Activated CD4-positive, alpha-beta T cell treated with anti-CD3 and anti-CD28 coated beads, Interleukin-2, amount 10 ng/mL, durations not matched to agents 24 days and 14 days (primary cell): Measurements from ENCODE around the gene RAB10. TPM values are rescaled to one million over a fixed set of nuclear protein-coding genes. Genes with fewer than 3 reads are reported as not detected.
"Not testable (repeated sequence)": the region's sequence is repeated elsewhere in the genome, so short reads cannot be mapped to it uniquely, and the experiment has no call there.

ENCODE experiments used
- DNase-seq: peaks from one replicate; pipeline ENCODE4 v3.0.0; 2022
- H3K27ac Mint-ChIP-seq: one replicate; pipeline ENCODE4 v1.8.0; 2022; ENCODE audit warnings: mild to moderate bottlenecking, mixed read lengths
- H3K27me3 Mint-ChIP-seq: one replicate; pipeline ENCODE4 v1.8.0; 2022; ENCODE audit warnings: mixed read lengths
- H3K36me3 Mint-ChIP-seq: one replicate; pipeline ENCODE4 v1.8.0; 2022; ENCODE audit warnings: low read depth, mild to moderate bottlenecking, mixed read lengths
- H3K4me1 Mint-ChIP-seq: one replicate; pipeline ENCODE4 v1.8.0; 2021; ENCODE audit warnings: mixed read lengths
- H3K4me3 Mint-ChIP-seq: one replicate; pipeline ENCODE4 v1.8.0; 2022; ENCODE audit warnings: mild to moderate bottlenecking, moderate library complexity, mixed read lengths
- H3K9me3 Mint-ChIP-seq: one replicate; pipeline ENCODE4 v1.8.0; 2021; ENCODE audit warnings: mixed read lengths
- intact Hi-C: fragments of 100-400 bp; cut with micrococcal nuclease; formaldehyde crosslinking; loops from one replicate; pipeline ENCODE4 v1.15.1; 2023
- total RNA-seq: library from RNA; stranded (reverse); gene quantifications from 2 replicates; pipeline ENCODE4 v1.2.3, GENCODE V29; 2022

The RAB10 gene
- total RNA-seq: 133 and 141 TPM in 2 replicates

- Mint-ChIP-seq H3K27ac (peak within 1 kb of the TSS; percentile 95), H3K36me3 (peaks cover 16% of the 10 kb centered on the region), H3K27me3 (peaks cover 1% of the 10 kb centered on the region), H3K4me1 (peaks cover 26% of the 10 kb centered on the region), H3K4me3 (peak within 1 kb of the TSS; percentile 93), H3K9me3 (no peaks in the 10 kb centered on the region)
- peak; percentile 100 for DNase-seq
- intact Hi-C loops: loop anchor here (1.0 to 2.0 kb wide), 5 partner anchors 9 to 209 kb away; partner anchors contain the start of gene ASXL2
Measured at GRCh38 chr2:26033818-26034636, at the start of gene RAB10. RAB10 (plus strand) TSS chr2:26034084; CDS start chr2:26034609, 525 bp downstream.

DNA sequence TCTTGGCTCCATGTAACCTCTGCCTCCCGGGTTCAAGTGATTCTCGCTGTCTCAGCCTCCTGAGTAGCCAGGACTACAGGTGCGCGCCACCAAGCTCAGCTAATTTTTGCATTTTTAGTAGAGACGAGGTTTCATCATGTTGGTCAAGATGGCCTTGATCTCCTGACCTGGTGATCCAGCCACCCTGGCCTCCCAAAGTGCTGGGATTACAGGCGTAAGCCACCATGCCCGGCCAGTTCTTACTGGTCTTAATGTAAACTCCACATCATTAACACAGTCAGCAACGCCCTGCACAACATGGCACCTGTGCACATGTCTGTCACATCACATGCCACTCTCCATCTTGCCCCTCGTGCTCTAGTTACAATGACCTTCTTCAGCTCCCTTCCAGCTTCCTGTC, 45.8 kb upstream of the RAB10 start:
- no peak overlapping the region for H3K4me3 Mint-ChIP-seq
- no peaks in the 10 kb centered on the region for H3K36me3 Mint-ChIP-seq
- no peak for DNase-seq
- peaks cover 6% of the 10 kb centered on the region for H3K4me1 Mint-ChIP-seq
- no peaks in the 10 kb centered on the region for H3K9me3 Mint-ChIP-seq
- H3K27me3 Mint-ChIP-seq: peaks cover 5% of the 10 kb centered on the region
- intact Hi-C loops: no loop called here
- no peak overlapping the region for H3K27ac Mint-ChIP-seq

GRCh38 chr2:25989154-25989553, 44.7 kb upstream of the RAB10 start:
- no peaks in the 10 kb centered on the region for H3K9me3 Mint-ChIP-seq
- H3K4me3 Mint-ChIP-seq: no peak overlapping the region
- DNase-seq: no peak
- no peaks in the 10 kb centered on the region for H3K36me3 Mint-ChIP-seq
- peaks cover 6% of the 10 kb centered on the region for H3K4me1 Mint-ChIP-seq
- H3K27me3 Mint-ChIP-seq: peaks cover 5% of the 10 kb centered on the region
- no peak overlapping the region for H3K27ac Mint-ChIP-seq
- intact Hi-C loops: no loop called here

DNA sequence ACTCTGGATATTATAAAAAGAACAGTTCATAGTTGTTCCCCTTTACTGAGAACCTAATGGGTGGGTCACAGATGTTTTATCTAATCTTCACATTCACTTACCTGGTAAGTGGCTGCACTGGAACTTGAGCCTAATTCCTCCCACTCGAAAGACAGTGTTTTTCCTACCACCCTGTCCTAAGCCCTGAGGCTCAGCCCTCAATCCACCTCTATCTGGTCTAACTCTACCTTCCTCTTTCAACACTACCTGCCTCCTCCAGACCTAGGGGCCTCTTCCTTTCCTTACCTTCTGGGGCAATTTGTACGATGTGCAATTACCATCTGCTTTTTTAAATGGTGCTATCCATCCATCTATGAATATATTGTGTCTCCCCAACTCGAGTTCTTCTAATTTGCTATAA, 41.9 kb upstream of the RAB10 start:
- H3K36me3 Mint-ChIP-seq: no peaks in the 10 kb centered on the region
- no peak for DNase-seq
- H3K9me3 Mint-ChIP-seq: no peaks in the 10 kb centered on the region
- peaks cover 6% of the 10 kb centered on the region for H3K27me3 Mint-ChIP-seq
- H3K4me1 Mint-ChIP-seq: peaks cover 6% of the 10 kb centered on the region
- no peak overlapping the region for H3K27ac Mint-ChIP-seq
- H3K4me3 Mint-ChIP-seq: no peak overlapping the region
- intact Hi-C loops: loop anchor here (1.0 kb wide), 2 partner anchors 41 to 153 kb away; no protein-coding TSS in a partner anchor

- no peak for DNase-seq
- Mint-ChIP-seq H3K9me3 (no peaks in the 10 kb centered on the region), H3K27me3 (peaks cover 7% of the 10 kb centered on the region), H3K27ac (no peak overlapping the region), H3K36me3 (no peaks in the 10 kb centered on the region), H3K4me1 (peaks cover 6% of the 10 kb centered on the region), H3K4me3 (no peak overlapping the region)
- intact Hi-C loops: no loop called here
Measured at GRCh38 chr2:25992556-25992955, 41.3 kb upstream of the RAB10 start.

DNA sequence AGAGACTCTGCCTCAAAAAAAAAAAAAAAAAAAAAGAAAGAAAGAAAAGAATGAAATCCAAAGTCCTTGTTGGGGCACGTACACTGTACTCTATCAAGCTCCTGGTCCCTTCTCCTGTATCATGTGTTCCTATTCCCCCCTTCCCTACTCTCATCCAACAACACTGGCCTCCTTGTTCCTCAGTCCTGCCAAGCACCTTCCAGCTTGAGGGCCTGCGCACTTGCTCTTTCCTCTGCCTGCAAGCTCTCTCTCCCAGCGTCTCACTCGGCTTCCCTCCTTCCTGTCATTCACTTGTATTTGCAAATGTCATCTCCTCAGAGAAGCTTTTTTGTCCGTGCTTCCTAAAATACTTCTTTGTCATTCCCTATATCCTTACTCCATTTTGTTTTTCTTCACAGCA, 40.8 kb upstream of the RAB10 start:
- DNase-seq: no peak
- no peaks in the 10 kb centered on the region for H3K36me3 Mint-ChIP-seq
- no peak overlapping the region for H3K4me3 Mint-ChIP-seq
- H3K27ac Mint-ChIP-seq: no peak overlapping the region
- intact Hi-C loops: no loop called here
- H3K9me3 Mint-ChIP-seq: no peaks in the 10 kb centered on the region
- H3K27me3 Mint-ChIP-seq: peaks cover 9% of the 10 kb centered on the region
- H3K4me1 Mint-ChIP-seq: peaks cover 6% of the 10 kb centered on the region

DNA sequence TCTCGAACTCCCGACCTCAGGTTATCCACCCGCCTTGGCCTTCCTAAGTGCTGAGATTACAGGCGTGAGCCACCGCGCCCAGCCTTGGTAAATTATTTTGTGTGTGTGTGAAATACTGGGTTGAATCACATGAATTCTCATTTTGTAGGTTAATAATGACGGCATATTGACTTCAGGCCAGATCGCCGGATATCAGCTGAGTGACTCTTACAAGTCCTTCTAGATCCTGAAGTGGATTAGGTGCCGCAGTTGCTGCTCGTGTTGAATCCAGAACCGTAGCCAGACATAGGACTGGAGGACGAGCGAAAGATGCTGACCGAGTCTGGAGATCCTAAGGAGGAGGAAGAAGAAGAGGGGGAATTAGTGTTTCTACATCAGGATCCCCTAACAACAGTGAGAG, 39.4 kb upstream of the RAB10 start:
- H3K4me1 Mint-ChIP-seq: peaks cover 6% of the 10 kb centered on the region
- no peak overlapping the region for H3K27ac Mint-ChIP-seq
- H3K4me3 Mint-ChIP-seq: no peak overlapping the region
- H3K27me3 Mint-ChIP-seq: peaks cover 13% of the 10 kb centered on the region
- no peak for DNase-seq
- intact Hi-C loops: no loop called here
- H3K36me3 Mint-ChIP-seq: no peaks in the 10 kb centered on the region
- no peaks in the 10 kb centered on the region for H3K9me3 Mint-ChIP-seq

DNA sequence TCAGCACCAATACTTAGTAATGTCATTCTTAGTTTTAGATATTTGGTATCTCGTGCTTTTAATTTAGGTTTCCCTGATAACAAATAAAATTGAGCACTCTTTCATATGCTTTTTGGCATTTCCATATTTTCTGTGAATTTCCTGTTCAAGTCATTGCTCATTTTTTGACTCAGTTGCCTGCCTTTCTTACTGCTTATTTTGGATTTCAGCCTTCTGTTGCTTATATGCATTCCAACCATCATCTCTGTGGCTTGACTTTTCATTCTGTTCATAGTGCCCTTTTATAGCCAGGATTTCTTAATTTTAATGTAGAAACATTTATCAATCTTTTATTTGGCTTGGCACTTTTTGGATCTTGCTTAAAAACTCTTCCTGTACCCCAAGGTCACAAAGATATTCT, 37.0 kb upstream of the RAB10 start:
- Mint-ChIP-seq H3K4me3 (no peak overlapping the region), H3K36me3 (no peaks in the 10 kb centered on the region), H3K27ac (no peak overlapping the region), H3K27me3 (peaks cover 13% of the 10 kb centered on the region), H3K9me3 (no peaks in the 10 kb centered on the region), H3K4me1 (peaks cover 3% of the 10 kb centered on the region)
- intact Hi-C loops: no loop called here
- DNase-seq: no peak

- H3K27me3 Mint-ChIP-seq, intact Hi-C loops, H3K27ac Mint-ChIP-seq, H3K9me3 Mint-ChIP-seq, H3K4me1 Mint-ChIP-seq, H3K36me3 Mint-ChIP-seq, DNase-seq, H3K4me3 Mint-ChIP-seq: not testable (repeated sequence)
Measured at GRCh38 chr2:25998816-25999383, 35.0 kb upstream of the RAB10 start.

- H3K27me3 Mint-ChIP-seq, intact Hi-C loops, H3K27ac Mint-ChIP-seq, H3K4me3 Mint-ChIP-seq, DNase-seq, H3K9me3 Mint-ChIP-seq, H3K36me3 Mint-ChIP-seq, H3K4me1 Mint-ChIP-seq: not testable (repeated sequence)
Measured at GRCh38 chr2:25999406-25999805, 34.5 kb upstream of the RAB10 start.

- Mint-ChIP-seq H3K9me3 (no peaks in the 10 kb centered on the region), H3K4me3 (no peak overlapping the region), H3K4me1 (peaks cover 6% of the 10 kb centered on the region), H3K36me3 (no peaks in the 10 kb centered on the region), H3K27ac (no peak overlapping the region), H3K27me3 (peaks cover 8% of the 10 kb centered on the region)
- no peak for DNase-seq
- intact Hi-C loops: no loop called here
Measured at GRCh38 chr2:26000561-26001082, 33.3 kb upstream of the RAB10 start.

GRCh38 chr2:26001743-26002351, 32.0 kb upstream of the RAB10 start:
- intact Hi-C loops: no loop called here
- Mint-ChIP-seq H3K27ac (no peak overlapping the region), H3K4me3 (no peak overlapping the region), H3K9me3 (no peaks in the 10 kb centered on the region), H3K4me1 (peaks cover 6% of the 10 kb centered on the region), H3K27me3 (peaks cover 8% of the 10 kb centered on the region), H3K36me3 (no peaks in the 10 kb centered on the region)
- DNase-seq: no peak

- peaks cover 6% of the 10 kb centered on the region for H3K4me1 Mint-ChIP-seq
- peaks cover 5% of the 10 kb centered on the region for H3K27me3 Mint-ChIP-seq
- H3K9me3 Mint-ChIP-seq: no peaks in the 10 kb centered on the region
- DNase-seq: no peak
- intact Hi-C loops: no loop called here
- no peaks in the 10 kb centered on the region for H3K36me3 Mint-ChIP-seq
- H3K27ac Mint-ChIP-seq: no peak overlapping the region
- H3K4me3 Mint-ChIP-seq: no peak overlapping the region
Measured at GRCh38 chr2:26002632-26003310, 31.1 kb upstream of the RAB10 start.

DNA sequence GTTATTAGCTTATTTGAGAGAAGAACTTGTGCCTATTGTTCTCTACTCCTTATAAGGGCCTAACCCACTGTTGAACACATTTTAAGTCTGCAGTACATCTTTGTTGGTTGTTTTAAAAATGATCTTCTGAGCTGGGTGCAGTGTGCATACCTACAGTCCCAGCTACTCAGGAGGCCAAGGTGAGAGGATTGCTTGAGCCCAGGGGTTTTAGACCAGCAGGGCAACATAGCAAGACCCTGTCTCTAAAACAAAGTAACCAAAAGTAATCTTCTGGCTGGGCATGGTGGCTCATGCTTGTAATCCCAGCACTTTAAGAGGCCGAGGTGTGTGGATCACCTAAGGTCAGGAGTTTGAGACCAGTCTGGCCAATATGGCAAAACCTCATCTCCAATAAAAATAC, 25.8 kb upstream of the RAB10 start:
- Mint-ChIP-seq H3K27ac (peak overlapping the region; percentile 48), H3K9me3 (no peaks in the 10 kb centered on the region), H3K4me3 (no peak overlapping the region), H3K36me3 (no peaks in the 10 kb centered on the region), H3K4me1 (peaks cover 10% of the 10 kb centered on the region), H3K27me3 (no peaks in the 10 kb centered on the region)
- intact Hi-C loops: no loop called here
- DNase-seq: no peak
